Mammary epithelial cell (primary cell): ENCODE results near the gene OR5H15.

Experiments used
- CTCF ChIP-seq, 2 donors: IDR thresholded peaks in 1 of 2; conservative IDR thresholded peaks in 1 of 2; 2 replicates each; pipeline ENCODE4 v1.5.1; 2011 to 2012; ENCODE audit warnings: inconsistent platforms in 2 of 2, low read length in 2 of 2, mild to moderate bottlenecking in 2 of 2, control low read depth in 1 of 2, low read depth in 1 of 2; ENCODE audit not compliant: insufficient read depth in 1 of 2; ENCODE audit errors: extremely low read depth in 1 of 2
- EZH2 ChIP-seq: IDR thresholded peaks from 2 replicates; pipeline ENCODE4 v1.6.1; 2012; ENCODE audit warnings: low read length, inconsistent platforms, borderline replicate concordance

- TF ChIP-seq CTCF (conservative IDR thresholded peaks at IDR 0.05 in 1 of 2, IDR thresholded peaks at IDR 0.05 in 1 of 2; ENCODE audit: extremely low read depth in 1 of 2, insufficient read depth in 1 of 2, low read depth in 1 of 2, low read length in 2 of 2): no peak
- TF ChIP-seq EZH2: no peak
These were observed 32.5 kb downstream of the OR5H15 start for GRCh38 chr3:98199020-98199419.
